MM.1S (cell line): Measurements from ENCODE around the gene CFAP54.

Experiments used
- DNase-seq: peaks from one replicate; pipeline ENCODE4 v3.0.0-alpha.2; 2015
- H2AFZ ChIP-seq: fragments of 300-600 bp; sonication (generic); 2 replicates; pipeline ENCODE4 v1.6.0; 2016; ENCODE audit warnings: antibody characterized with exemption, low read length
- H3F3A ChIP-seq: fragments of 300-600 bp; sonication (generic); 2 replicates; pipeline ENCODE4 v1.6.1; 2016; ENCODE audit warnings: mild to moderate bottlenecking, antibody characterized with exemption, low read length, moderate library complexity, mixed read lengths; ENCODE audit not compliant: insufficient read depth
- H3K27ac ChIP-seq: fragments of 300-600 bp; sonication (generic); 2 replicates; pipeline ENCODE4 v1.5.1; 2016; ENCODE audit warnings: mild to moderate bottlenecking, low read length
- H3K27me3 ChIP-seq: fragments of 300-600 bp; sonication (generic); replicated peaks from 2 replicates; pipeline ENCODE4 v1.6.0; 2016; ENCODE audit warnings: low read length; ENCODE audit not compliant: insufficient read depth
- H3K36me3 ChIP-seq: fragments of 300-600 bp; sonication (generic); replicated peaks from 2 replicates; pipeline ENCODE4 v1.6.1; 2016; ENCODE audit warnings: mild to moderate bottlenecking, low read length, mixed read lengths; ENCODE audit not compliant: insufficient read depth
- H3K4me1 ChIP-seq: fragments of 300-600 bp; sonication (generic); 2 replicates; pipeline ENCODE4 v1.6.1; 2016; ENCODE audit warnings: low read length, mixed read lengths
- H3K4me2 ChIP-seq: fragments of 300-600 bp; sonication (generic); 2 replicates; pipeline ENCODE4 v1.6.0; 2016; ENCODE audit warnings: low read depth, low read length
- H3K4me3 ChIP-seq: fragments of 300-600 bp; sonication (generic); 2 replicates; pipeline ENCODE4 v1.5.1; 2016; ENCODE audit warnings: low read length, mixed read lengths
- H3K79me2 ChIP-seq: fragments of 300-600 bp; sonication (generic); 2 replicates; pipeline ENCODE4 v1.6.1; 2016; ENCODE audit warnings: mixed run types, low read length, mixed read lengths
- H3K9ac ChIP-seq: fragments of 300-600 bp; sonication (generic); 2 replicates; pipeline ENCODE4 v1.6.1; 2016; ENCODE audit warnings: low read length, mixed read lengths
- H3K9me2 ChIP-seq: fragments of 300-600 bp; sonication (generic); replicated peaks from 2 replicates; pipeline ENCODE4 v1.6.1; 2016; ENCODE audit warnings: mild to moderate bottlenecking, low read length, mixed read lengths; ENCODE audit not compliant: insufficient read depth
- H3K9me3 ChIP-seq: fragments of 300-600 bp; sonication (generic); replicated peaks from 2 replicates; pipeline ENCODE4 v1.6.1; 2016; ENCODE audit warnings: mild to moderate bottlenecking, low read length, mixed read lengths; ENCODE audit not compliant: insufficient read depth
- H4K20me1 ChIP-seq: fragments of 300-600 bp; sonication (generic); 2 replicates; pipeline ENCODE4 v1.6.1; 2016; ENCODE audit warnings: mild to moderate bottlenecking, low read length, moderate library complexity, mixed read lengths; ENCODE audit not compliant: insufficient read depth
- CTCF ChIP-seq: fragments of 300-600 bp; sonication (generic); IDR thresholded peaks from 2 replicates; pipeline ENCODE4 v1.5.1; 2016; ENCODE audit warnings: antibody characterized with exemption, low read length, mixed read lengths
- EZH2 ChIP-seq: fragments of 300-600 bp; sonication (generic); optimal IDR thresholded peaks from 2 replicates; pipeline ENCODE3; 2017; ENCODE audit warnings: low read depth, mild to moderate bottlenecking, antibody characterized with exemption, low read length, mixed read lengths
- EZH2phosphoT487 ChIP-seq: fragments of 300-600 bp; sonication (generic); IDR thresholded peaks from 2 replicates; pipeline ENCODE4 v1.6.1; 2018; ENCODE audit warnings: antibody characterized with exemption, low read length

Gene CFAP54

GRCh38 chr12:96605684-96606083 is 116.3 kb downstream of the CFAP54 start:
- no peak overlapping the region for H3K4me3 ChIP-seq
- no peaks in the 10 kb centered on the region for H3K9me2 ChIP-seq
- H3F3A ChIP-seq, result no peaks in the 10 kb centered on the region
- H3K9me3 ChIP-seq, result no peaks in the 10 kb centered on the region
- no peaks in the 10 kb centered on the region for H3K36me3 ChIP-seq
- H3K9ac ChIP-seq, result no peak overlapping the region
- no peaks in the 10 kb centered on the region for H3K4me1 ChIP-seq
- no peak overlapping the region for H3K27ac ChIP-seq
- no peaks in the 10 kb centered on the region for H3K79me2 ChIP-seq
- H4K20me1 ChIP-seq, result no peaks in the 10 kb centered on the region
- TF ChIP-seq EZH2 (no peak), EZH2phosphoT487 (no peak), CTCF (no peak)
- H3K4me2 ChIP-seq, result no peak overlapping the region
- no peak for DNase-seq
- no peaks in the 10 kb centered on the region for H3K27me3 ChIP-seq
- H2AFZ ChIP-seq, result no peak overlapping the region

- TF ChIP-seq EZH2 (no peak), CTCF (no peak), EZH2phosphoT487 (no peak)
- Histone ChIP-seq H3K4me2 (no peak overlapping the region), H3K9me2 (no peaks in the 10 kb centered on the region), H3K9ac (no peak overlapping the region), H3K27me3 (no peaks in the 10 kb centered on the region), H3K4me1 (no peaks in the 10 kb centered on the region), H3K9me3 (no peaks in the 10 kb centered on the region), H3K4me3 (no peak overlapping the region), H4K20me1 (no peaks in the 10 kb centered on the region), H3K79me2 (no peaks in the 10 kb centered on the region), H2AFZ (no peak overlapping the region), H3F3A (no peaks in the 10 kb centered on the region), H3K27ac (no peak overlapping the region), H3K36me3 (no peaks in the 10 kb centered on the region)
- DNase-seq, result no peak
These were observed 116.8 kb downstream of the CFAP54 start for GRCh38 chr12:96606134-96606533.

GRCh38 chr12:96606644-96607043 is 117.3 kb downstream of the CFAP54 start:
- no peaks in the 10 kb centered on the region for H3K36me3 ChIP-seq
- H3K9me3 ChIP-seq, result no peaks in the 10 kb centered on the region
- H3K27me3 ChIP-seq, result no peaks in the 10 kb centered on the region
- H3K79me2 ChIP-seq, result no peaks in the 10 kb centered on the region
- H3K27ac ChIP-seq, result no peak overlapping the region
- no peak overlapping the region for H3K4me3 ChIP-seq
- H3K9ac ChIP-seq, result no peak overlapping the region
- H4K20me1 ChIP-seq, result no peaks in the 10 kb centered on the region
- H3K4me1 ChIP-seq, result no peaks in the 10 kb centered on the region
- no peak for DNase-seq
- H2AFZ ChIP-seq, result no peak overlapping the region
- no peaks in the 10 kb centered on the region for H3K9me2 ChIP-seq
- no peaks in the 10 kb centered on the region for H3F3A ChIP-seq
- TF ChIP-seq EZH2phosphoT487 (no peak), EZH2 (no peak), CTCF (no peak)
- H3K4me2 ChIP-seq, result no peak overlapping the region

GRCh38 chr12:96617178-96617577 is 127.8 kb downstream of the CFAP54 start:
- no peaks in the 10 kb centered on the region for H3K9me2 ChIP-seq
- H3K4me3 ChIP-seq, result no peak overlapping the region
- H2AFZ ChIP-seq, result no peak overlapping the region
- no peak overlapping the region for H3K9ac ChIP-seq
- no peak overlapping the region for H3K27ac ChIP-seq
- H4K20me1 ChIP-seq, result no peaks in the 10 kb centered on the region
- H3K9me3 ChIP-seq, result no peaks in the 10 kb centered on the region
- no peaks in the 10 kb centered on the region for H3F3A ChIP-seq
- TF ChIP-seq EZH2, result no peak
- peak; percentile 23; the same call in 1 of the 2 replicates for TF ChIP-seq CTCF
- no peaks in the 10 kb centered on the region for H3K36me3 ChIP-seq
- H3K79me2 ChIP-seq, result no peaks in the 10 kb centered on the region
- H3K27me3 ChIP-seq, result no peaks in the 10 kb centered on the region
- DNase-seq, result no peak
- no peak overlapping the region for H3K4me2 ChIP-seq
- no peaks in the 10 kb centered on the region for H3K4me1 ChIP-seq
